ENCODE measurements around the gene TRHDE.

GRCh38 chr12:72535212-72535990, 263.2 kb downstream of the TRHDE start:
- TF ChIP-seq JARID2 (CRISPR knock-in tag; IDR thresholded peaks at IDR 0.05; ENCODE audit: insufficient replicate concordance), result no peak
- TF ChIP-seq, protein P1, sequence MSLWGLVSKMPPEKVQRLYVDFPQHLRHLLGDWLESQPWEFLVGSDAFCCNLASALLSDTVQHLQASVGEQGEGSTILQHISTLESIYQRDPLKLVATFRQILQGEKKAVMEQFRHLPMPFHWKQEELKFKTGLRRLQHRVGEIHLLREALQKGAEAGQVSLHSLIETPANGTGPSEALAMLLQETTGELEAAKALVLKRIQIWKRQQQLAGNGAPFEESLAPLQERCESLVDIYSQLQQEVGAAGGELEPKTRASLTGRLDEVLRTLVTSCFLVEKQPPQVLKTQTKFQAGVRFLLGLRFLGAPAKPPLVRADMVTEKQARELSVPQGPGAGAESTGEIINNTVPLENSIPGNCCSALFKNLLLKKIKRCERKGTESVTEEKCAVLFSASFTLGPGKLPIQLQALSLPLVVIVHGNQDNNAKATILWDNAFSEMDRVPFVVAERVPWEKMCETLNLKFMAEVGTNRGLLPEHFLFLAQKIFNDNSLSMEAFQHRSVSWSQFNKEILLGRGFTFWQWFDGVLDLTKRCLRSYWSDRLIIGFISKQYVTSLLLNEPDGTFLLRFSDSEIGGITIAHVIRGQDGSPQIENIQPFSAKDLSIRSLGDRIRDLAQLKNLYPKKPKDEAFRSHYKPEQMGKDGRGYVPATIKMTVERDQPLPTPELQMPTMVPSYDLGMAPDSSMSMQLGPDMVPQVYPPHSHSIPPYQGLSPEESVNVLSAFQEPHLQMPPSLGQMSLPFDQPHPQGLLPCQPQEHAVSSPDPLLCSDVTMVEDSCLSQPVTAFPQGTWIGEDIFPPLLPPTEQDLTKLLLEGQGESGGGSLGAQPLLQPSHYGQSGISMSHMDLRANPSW (CRISPR knock-in tag; IDR thresholded peaks at IDR 0.05; ENCODE audit: borderline replicate concordance), result no peak
- no peak for TF ChIP-seq ZNF556 (CRISPR knock-in tag; IDR thresholded peaks at IDR 0.05; ENCODE audit: borderline replicate concordance)
